Stimulated activated CD8-positive, alpha-beta memory T cell treated with anti-CD3 and anti-CD28 coated beads, Interleukin-7, amount 100 ng/mL, for 4 hours (primary cell): Measurements from ENCODE around the gene PDE6B.
"Not testable (repeated sequence)": the region's sequence is repeated elsewhere in the genome, so short reads cannot be mapped to it uniquely, and the experiment has no call there.

ENCODE experiments used
- DNase-seq, 2 donors: peaks; one replicate each; pipeline ENCODE4 v3.0.0-alpha.2; 2020; ENCODE audit warnings: low read depth in 2 of 2

PDE6B gene

GRCh38 chr4:704198-704891 lies 79.0 kb downstream of the PDE6B start:
- no peak for DNase-seq

- DNase-seq: no peak
Observed at GRCh38 chr4:704971-705277, 79.6 kb downstream of the PDE6B start.

- peak; percentile 89 to 93 for DNase-seq
Observed at GRCh38 chr4:705278-706082, 80.1 kb downstream of the PDE6B start, which contains the start of gene PCGF3. Gene PCGF3, plus strand, starts transcription at chr4:705832. Its CDS starts 27,849 bp downstream, at chr4:733681.

GRCh38 chr4:706083-706633 lies 80.8 kb downstream of the PDE6B start:
- not testable (repeated sequence) for DNase-seq

GRCh38 chr4:706834-707598 lies 81.6 kb downstream of the PDE6B start:
- no peak for DNase-seq

- DNase-seq: no peak
Observed at GRCh38 chr4:707929-708630, 82.7 kb downstream of the PDE6B start.

GRCh38 chr4:708631-708933 lies 83.2 kb downstream of the PDE6B start:
- DNase-seq: no peak

GRCh38 chr4:709348-709747 lies 84.0 kb downstream of the PDE6B start:
- no peak for DNase-seq

- no peak for DNase-seq
Observed at GRCh38 chr4:710116-710515, 84.7 kb downstream of the PDE6B start.

- DNase-seq: no peak
Observed at GRCh38 chr4:710916-711315, 85.5 kb downstream of the PDE6B start.

- DNase-seq: no peak
Observed at GRCh38 chr4:712093-712492, 86.7 kb downstream of the PDE6B start.

GRCh38 chr4:712916-713632 lies 87.7 kb downstream of the PDE6B start:
- no peak for DNase-seq

GRCh38 chr4:714087-714486 lies 88.7 kb downstream of the PDE6B start:
- no peak for DNase-seq

GRCh38 chr4:717601-718320 lies 92.4 kb downstream of the PDE6B start:
- DNase-seq: no peak

GRCh38 chr4:718460-718859 lies 93.1 kb downstream of the PDE6B start:
- DNase-seq: no peak
